HG03571 (cell line): ENCODE results near the gene TSSC4.

Source experiments
- ATAC-seq: cut with Tn5 transposase; IDR thresholded peaks from one replicate; pipeline ENCODE4 v1.9.1; 2021; ENCODE audit not compliant: unreplicated experiment

The TSSC4 gene

DNA sequence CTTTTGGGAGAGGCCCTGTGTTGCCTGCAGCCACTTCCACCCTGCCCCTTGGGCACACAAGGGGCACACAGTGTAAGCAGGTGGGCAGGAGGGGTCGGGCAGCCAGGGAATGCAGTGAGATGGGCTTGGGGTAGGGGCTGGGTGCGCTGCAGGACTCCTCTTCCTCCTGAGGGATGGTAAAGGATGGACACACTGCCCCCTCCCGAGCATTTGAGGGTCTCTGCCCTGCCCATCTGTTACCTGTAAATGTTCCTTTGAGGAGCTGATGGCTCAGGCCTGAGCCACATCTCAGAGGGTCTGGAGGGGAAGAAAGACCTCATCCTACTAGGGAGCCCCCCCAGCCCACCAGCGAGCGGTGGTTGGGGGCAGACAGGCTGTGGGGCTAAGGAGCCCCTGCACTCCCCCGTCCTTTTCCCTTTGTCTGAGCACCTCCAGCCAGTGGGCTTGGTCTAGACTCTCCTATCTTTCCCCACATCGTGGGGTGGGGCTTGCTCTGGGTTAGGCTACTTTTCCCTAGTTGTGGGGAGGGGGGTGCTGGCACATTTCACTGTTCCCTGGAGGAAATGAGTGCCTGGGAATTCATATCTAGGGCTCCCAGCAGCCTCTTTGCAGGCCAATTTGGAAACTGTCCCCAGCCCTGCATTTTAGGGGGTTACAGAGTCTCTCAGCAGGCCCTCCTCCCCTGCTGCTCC lies 1.7 kb upstream of the TSSC4 start:
- ATAC-seq = no peak

DNA sequence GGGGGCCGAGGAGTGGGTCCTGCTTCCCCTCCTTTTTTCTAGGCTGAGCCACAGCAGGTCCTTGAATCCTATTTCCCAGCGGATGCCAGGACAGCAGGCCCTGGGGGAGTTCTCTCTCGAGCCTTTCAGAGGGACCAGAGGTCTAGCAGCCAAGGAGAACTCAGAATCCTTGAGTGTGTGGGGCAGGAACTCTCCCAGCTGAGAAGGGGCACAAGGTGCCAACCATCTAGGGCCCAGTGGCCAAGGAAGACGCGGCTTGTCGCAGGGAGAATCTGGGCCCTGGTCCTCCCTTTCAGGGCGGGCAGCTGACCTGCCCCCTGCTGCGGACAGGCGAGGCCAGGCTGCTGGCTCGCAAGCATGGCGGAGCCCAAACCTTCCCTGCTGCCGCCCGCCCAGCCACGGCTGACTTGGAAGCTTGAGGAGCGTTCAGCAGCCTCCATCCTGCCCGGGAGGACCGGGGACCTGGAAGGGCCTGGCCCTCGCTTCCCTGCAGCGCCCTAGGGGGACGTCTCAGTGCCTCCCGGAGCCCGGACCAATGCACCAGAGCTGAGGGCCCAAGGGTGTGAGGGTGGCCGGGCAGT lies 972 bp upstream of the TSSC4 start:
- ATAC-seq = peak; percentile 4

GRCh38 chr11:2400762-2401435 lies 349 bp downstream of the TSSC4 start:
- ATAC-seq = no peak

DNA sequence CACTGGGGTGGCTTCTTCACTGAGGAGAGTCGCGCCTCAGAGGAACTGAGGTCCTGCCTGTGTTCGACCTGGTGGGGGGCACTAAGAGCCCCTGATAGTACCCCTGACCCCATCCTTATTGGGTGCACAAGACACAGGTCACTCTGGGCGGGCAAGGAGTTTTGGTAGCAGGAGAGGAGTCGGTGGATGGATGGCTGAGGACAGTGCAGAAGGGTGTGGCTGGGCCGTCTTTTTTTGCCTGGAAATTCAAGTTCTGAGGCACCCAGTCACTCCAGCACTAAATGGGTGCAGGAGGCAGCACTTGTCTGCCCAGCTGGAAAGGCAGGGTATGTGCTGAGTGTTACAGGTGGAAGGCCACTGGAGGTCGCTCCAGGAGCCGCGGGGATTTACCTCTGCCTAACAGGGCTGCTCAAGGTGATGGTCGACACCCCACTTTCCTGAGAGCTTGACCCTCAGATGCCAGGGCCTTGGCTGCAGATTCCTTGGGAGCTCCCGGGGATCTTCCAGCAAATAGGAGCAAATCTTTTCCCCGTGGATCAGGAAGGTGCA lies 960 bp downstream of the TSSC4 start:
- ATAC-seq = no peak

DNA sequence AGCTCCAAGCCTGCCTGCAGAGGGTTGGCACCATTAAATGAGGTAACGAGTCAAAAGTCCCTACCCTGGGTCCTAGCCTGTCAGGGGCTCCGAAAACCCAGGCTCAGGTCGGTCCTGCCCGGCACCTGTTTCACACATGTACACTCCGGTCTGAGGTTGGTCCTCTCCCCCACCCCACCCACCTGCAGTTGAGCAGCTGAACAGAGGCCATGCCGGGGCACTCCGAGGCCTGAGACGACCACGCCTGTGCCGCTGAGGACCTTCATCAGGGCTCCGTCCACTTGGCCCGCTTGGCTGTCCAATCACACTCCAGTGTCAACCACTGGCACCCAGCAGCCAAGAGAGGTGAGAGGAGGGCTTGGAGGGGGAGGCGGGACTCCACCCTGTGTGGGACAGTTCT lies 1.6 kb downstream of the TSSC4 start:
- no peak for ATAC-seq

DNA sequence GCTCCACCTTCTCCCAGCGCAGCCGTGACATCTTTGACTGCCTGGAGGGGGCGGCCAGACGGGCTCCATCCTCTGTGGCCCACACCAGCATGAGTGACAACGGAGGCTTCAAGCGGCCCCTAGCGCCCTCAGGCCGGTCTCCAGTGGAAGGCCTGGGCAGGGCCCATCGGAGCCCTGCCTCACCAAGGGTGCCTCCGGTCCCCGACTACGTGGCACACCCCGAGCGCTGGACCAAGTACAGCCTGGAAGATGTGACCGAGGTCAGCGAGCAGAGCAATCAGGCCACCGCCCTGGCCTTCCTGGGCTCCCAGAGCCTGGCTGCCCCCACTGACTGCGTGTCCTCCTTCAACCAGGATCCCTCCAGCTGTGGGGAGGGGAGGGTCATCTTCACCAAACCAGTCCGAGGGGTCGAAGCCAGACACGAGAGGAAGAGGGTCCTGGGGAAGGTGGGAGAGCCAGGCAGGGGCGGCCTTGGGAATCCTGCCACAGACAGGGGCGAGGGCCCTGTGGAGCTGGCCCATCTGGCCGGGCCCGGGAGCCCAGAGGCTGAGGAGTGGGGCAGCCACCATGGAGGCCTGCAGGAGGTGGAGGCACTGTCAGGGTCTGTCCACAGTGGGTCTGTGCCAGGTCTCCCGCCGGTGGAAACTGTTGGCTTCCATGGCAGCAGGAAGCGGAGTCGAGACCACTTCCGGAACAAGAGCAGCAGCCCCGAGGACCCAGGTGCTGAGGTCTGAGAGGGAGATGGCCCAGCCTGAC lies 2.5 kb downstream of the TSSC4 start:
- no peak for ATAC-seq

DNA sequence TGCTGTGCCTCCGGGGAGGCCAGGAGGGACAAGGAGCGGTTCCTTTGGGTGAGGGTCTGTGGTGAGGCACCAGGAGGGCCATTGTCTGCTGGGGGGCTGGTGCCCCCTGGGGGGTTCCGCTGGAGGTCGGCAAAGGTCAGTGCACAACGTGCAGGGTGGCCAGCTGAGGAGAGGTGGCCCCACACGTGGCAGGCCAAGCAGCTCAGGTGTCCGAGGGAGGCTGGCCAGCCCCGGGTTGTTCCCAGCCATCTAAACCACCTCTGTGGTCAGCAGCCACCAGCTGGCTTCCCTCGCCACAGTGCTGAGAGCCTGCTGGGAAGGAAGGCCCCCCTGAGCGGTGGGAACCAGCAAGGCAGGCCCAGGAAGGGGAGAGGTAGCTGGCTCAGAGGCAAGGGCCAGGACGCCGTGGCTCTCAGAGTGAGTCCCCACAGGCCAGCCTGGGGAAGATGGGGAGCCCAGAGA lies 4.2 kb downstream of the TSSC4 start:
- ATAC-seq = no peak

GRCh38 chr11:2406451-2406850 lies 5.9 kb downstream of the TSSC4 start:
- ATAC-seq = no peak

DNA sequence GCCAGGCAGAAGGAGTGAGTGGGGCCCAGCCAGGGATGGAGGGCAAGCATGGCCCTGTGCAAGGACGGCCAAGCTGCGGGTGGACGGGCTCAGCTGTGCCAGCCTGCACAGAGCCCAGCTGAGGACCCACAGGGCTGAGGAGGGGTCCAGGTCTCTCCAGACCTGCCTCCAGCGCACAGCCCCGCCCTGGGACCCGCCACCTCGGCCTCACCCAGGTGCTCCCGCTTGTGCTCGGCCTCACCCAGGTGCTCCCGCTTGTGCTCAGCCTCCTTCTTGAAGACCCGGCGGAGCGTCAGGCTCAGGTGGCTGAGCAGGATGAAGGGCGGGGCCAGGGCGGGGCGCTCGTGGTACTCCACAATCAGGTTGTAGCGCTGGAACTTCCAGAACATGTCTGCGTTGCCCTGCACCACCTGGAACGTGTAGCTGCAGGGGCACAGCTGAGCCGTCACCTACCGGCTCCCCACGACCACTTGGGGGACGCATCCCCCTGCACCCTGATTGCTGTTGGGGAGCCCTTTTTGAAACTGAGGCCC lies 6.4 kb downstream of the TSSC4 start:
- ATAC-seq = no peak

- ATAC-seq = no peak
Measured at GRCh38 chr11:2408671-2409070, 8.1 kb downstream of the TSSC4 start.

DNA sequence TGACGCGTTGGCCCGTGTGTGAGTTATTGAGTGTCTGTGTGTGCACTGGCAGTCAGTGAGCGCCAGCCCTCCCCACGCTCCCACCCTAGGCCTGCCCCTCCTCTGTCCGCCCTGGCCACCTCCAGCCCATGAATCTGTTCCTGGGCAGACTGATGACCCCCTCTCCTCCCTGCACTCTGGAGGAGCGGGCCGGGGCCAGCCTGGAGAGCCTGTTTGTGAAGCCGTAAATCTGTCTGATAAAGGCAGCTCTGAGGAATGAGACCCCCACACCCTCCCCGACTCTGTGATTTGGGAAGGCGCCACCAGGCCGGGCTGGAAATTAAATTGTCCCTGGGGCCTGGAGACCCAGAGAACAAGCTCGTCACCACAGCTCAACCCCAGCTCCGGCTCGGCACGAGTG lies 8.6 kb downstream of the TSSC4 start:
- ATAC-seq = no peak

DNA sequence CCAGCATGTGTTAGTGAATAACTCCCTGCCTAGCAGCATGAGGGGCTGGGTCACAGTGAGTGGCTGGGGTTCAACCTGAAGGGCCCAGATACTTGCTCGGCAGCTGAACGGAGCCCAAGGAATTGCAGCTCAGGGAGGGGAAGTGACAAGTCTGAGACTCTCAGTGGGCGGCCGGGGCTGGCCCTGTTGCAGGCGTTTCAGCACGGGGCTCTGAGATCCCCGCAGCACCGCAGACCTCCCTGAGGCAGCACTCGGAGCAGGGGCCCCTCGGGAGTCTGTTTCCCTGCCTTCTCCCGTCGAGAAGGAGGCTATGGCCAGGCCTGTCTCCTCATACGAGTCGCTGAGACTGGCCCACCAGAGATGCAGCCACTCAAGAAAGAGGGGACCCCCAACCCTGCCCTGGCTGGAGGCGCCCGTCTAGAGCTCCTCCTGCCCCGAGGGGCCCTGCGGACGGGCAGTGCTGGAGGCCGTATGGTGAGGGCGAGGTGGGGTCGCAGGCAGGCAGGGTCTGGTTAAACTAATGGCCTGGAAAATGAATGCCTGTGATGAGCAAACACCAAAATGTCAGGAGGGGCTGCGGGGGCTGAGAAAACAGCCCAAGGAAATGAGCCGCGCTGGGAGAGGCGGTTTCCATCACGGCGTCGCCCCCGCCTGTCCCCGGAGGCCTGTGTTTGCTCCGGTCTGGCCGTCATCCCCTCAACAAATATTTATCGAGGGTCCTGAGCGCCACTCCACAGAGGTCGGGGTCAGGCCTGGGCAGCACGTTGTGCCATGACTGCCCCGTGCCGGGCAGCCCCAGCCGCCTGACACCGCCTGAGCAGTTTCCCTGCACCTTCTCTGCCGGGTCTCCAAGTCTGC lies 9.3 kb downstream of the TSSC4 start:
- ATAC-seq = no peak

DNA sequence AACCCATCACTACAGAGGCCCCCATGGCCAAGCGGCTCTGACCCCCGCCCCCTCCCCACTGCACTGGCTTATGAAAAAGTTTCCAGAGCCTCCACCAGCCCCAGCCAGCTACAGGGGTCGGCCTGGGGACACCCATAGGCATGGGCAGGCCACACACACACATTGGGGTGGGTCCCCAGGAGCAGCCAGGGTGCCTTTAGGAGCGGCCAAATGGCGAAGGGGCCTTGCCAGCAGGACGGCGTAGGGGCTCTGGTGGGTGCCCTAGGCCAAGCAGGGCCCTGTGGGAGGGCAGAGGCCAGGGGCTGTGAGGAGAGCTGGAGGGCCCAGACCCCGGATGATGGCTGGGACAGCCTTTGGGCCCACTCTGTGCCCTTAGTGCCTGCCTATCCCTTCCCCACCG lies 10.1 kb downstream of the TSSC4 start:
- ATAC-seq = no peak

DNA sequence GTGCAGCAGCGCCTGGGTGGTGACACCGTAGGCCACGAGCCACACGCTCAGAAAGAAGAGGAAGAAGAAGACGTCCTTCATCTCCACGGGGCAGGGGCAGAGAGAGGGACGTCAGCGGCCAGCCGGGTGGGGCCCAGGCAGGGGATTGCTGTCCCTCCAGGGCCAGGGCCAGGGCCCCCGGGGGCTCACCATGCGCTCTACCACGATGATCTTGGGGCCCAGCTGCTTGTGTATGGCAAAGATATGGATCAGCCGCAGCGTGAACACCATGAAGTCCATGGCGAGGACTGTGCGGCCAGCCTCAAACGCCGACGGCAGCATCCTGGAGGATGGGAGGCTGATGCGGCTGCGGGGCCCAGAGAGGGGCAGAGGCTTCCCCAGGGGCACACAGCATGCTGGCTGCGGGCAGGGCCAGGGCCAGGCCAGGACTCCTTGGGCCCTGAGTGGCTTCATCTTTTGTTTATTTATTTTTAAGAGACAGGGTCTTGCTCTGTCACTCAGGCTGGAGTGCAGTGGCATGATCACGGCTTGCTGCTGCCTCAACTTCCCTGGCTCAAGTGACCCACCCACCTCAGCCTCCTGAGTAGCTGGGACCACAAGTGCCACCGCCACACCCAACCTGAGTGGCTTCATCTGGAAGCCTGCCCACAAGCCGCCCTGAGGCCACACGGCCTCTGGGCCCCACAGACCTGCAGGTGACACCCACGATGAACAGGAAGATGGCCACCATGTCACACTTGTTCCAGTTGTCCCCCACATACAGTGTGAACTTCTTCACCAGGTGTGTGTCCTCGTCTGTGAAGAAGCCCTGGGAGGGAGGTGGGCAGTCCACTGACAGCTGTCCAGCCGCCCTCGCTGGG lies 11.1 kb downstream of the TSSC4 start:
- ATAC-seq = no peak

DNA sequence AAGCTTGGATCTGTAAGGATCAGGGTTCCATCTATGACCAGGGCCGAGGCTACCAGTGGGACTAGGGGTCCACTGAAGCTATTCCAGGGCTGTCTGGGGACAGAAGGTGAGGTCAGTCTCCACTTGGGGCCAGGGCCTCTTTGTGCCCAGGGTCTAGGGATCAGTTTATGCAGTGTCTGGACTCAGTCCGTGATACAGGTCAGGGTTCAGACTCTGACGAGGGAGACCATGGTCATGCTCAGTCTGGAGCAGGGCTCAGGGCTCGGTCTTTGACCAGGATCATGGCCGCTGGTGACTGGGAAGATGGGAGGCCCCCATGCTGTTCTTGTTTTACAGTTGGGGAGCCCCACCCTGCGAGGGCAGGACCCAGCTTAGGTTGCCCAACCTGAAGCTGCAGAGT lies 11.8 kb downstream of the TSSC4 start:
- no peak for ATAC-seq

GRCh38 chr11:2413742-2414579 lies 13.4 kb downstream of the TSSC4 start:
- ATAC-seq = no peak

DNA sequence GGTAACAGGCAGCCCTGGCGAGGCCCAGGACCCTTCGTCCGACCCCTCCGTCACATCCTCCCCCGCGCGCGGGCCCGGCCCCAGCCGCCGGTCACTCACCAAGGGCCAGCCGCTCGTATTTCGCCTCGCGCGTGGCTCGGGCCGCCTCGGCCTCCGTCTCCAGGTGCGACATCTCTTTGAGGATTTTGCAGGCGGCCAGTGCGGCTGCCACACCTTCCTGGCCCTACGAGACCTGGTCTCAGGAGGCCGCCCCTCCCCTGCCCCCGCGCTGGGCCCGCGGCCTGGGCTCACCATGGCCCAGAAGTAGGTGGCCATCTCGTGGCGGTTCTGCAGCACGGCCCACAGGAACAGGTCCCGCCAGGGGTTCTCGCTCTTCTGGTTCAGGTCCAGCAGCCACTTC lies 14.1 kb downstream of the TSSC4 start:
- no peak for ATAC-seq

GRCh38 chr11:2415171-2415570 lies 14.6 kb downstream of the TSSC4 start:
- no peak for ATAC-seq
